Peyer's patch (tissue), 4 donors: ENCODE data around the gene HNF1A. TPM values are rescaled to one million over a fixed set of nuclear protein-coding genes. Genes with fewer than 3 reads are reported as not detected.
A peak's percentile ranks its signal among the peaks of the same experiment; 100 is the strongest.

Experiments
- DNase-seq, 3 donors: peaks; one replicate each; pipeline ENCODE4 v3.0.0-alpha.2; 2017 to 2019
- H3K27ac ChIP-seq, 4 donors: fragments of 200-600 bp; sonication (generic); one replicate each; pipeline ENCODE4 v1.5.1; 2016 to 2019
- H3K27me3 ChIP-seq, 2 donors: fragments of 200-600 bp; sonication (generic); one replicate each; pipeline ENCODE4 v1.5.1; 2019
- H3K36me3 ChIP-seq, 3 donors: fragments of 200-600 bp; sonication (generic); one replicate each; pipeline ENCODE4 v1.5.1; 2016 to 2019
- H3K4me1 ChIP-seq, 4 donors: fragments of 200-600 bp; sonication (generic); one replicate each; pipeline ENCODE4 v1.5.1; 2016 to 2019
- H3K4me3 ChIP-seq, 4 donors: fragments of 200-600 bp; sonication (generic); 1 replicate in 3 of 4; 2 replicates in 1 of 4; pipeline ENCODE4 v1.5.1; 2016 to 2019; ENCODE audit warnings: mild to moderate bottlenecking in 1 of 4
- H3K9me3 ChIP-seq, 4 donors: fragments of 200-600 bp; sonication (generic); one replicate each; pipeline ENCODE4 v1.5.1; 2016 to 2019; ENCODE audit warnings: mild to moderate bottlenecking in 1 of 4
- POLR2A ChIP-seq, 2 donors: fragments of 450-650 bp; IDR thresholded peaks; one replicate each; pipeline ENCODE4 v1.5.1; 2017; ENCODE audit warnings: antibody characterized with exemption in 2 of 2, mild to moderate bottlenecking in 2 of 2, moderate library complexity in 2 of 2
- total RNA-seq, 4 donors: library from RNA; depleted of rRNA; stranded (reverse); fragments of >200 nt; gene quantifications; one replicate each; pipeline ENCODE4 v1.1.0, GENCODE V29; 2016
- TF ChIP-seq, protein P1 (sequence below), 6 experiments: fragments of 450-650 bp in 4 of 6; fragments of 200-600 bp in 2 of 6; sonication (generic) in 1 of 6; IDR thresholded peaks; one replicate each; pipeline ENCODE4 v1.5.1; 2017 to 2019; ENCODE audit warnings: antibody characterized with exemption in 6 of 6, mild to moderate bottlenecking in 3 of 6, moderate library complexity in 1 of 6

Gene HNF1A
- total RNA-seq, 4 donors from 2014 or later = 15.7 to 93.6 (median 57.0) TPM

DNA sequence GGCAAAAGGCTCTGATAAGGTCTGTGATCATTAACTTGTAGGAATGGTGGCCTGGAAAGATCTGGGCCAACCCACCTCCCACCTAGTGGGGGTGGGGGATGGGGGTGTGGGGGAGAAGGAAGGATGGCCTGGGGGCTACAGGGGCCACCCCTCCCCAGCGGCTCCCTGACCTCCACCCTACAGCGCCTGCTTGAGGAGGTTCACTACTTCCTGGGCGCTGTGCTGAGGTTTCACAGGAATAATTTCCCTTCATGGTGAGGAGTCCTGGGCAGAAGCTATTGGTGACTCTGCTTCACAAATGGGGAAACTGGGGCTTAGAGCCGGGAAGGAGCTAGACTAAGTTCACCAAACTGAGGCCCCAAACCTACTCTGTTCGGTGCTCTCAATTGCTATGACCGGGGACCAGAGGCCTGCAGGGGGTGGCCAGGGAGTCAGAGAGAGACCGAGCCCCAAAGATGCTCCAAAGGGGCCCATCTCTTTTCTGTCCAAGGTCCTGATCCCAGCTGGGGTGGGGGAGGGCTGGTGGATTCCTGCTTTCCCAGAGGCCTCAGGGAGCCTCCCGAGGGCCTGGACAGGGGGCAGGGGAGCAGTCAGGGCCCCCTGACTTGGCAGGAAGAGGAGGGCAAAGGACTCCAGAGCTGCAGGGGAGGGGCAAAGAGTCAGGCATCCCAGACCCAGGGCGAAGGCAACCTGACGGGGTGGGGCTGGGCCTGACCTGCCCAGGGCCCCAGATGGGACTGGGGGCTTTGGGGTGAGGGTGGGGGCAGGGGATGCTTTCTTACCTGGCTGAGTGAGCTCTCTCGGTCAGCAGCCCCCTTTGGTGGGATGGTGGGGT lies 1.7 kb downstream of the HNF1A start:
- DNase-seq = peak in 2 of 3 donors; percentile 77 to 82
- no peaks in the 10 kb centered on the region for H3K27me3 ChIP-seq
- peak overlapping the region in 3 of 4 donors; percentile 72 to 95 (median 86) for H3K27ac ChIP-seq
- H3K36me3 ChIP-seq = no peaks in the 10 kb centered on the region
- peak overlapping the region in 3 of 4 donors; percentile 29 to 72 (median 57) for H3K4me3 ChIP-seq
- H3K4me1 ChIP-seq = peaks cover 0 to 37% (median 0%) of the 10 kb centered on the region in 4 donors
- no peak for TF ChIP-seq POLR2A (IDR thresholded peaks at IDR 0.05)
- TF ChIP-seq, protein P1, sequence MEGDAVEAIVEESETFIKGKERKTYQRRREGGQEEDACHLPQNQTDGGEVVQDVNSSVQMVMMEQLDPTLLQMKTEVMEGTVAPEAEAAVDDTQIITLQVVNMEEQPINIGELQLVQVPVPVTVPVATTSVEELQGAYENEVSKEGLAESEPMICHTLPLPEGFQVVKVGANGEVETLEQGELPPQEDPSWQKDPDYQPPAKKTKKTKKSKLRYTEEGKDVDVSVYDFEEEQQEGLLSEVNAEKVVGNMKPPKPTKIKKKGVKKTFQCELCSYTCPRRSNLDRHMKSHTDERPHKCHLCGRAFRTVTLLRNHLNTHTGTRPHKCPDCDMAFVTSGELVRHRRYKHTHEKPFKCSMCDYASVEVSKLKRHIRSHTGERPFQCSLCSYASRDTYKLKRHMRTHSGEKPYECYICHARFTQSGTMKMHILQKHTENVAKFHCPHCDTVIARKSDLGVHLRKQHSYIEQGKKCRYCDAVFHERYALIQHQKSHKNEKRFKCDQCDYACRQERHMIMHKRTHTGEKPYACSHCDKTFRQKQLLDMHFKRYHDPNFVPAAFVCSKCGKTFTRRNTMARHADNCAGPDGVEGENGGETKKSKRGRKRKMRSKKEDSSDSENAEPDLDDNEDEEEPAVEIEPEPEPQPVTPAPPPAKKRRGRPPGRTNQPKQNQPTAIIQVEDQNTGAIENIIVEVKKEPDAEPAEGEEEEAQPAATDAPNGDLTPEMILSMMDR (IDR thresholded peaks at IDR 0.05) = no peak
- H3K9me3 ChIP-seq = no peaks in the 10 kb centered on the region

DNA sequence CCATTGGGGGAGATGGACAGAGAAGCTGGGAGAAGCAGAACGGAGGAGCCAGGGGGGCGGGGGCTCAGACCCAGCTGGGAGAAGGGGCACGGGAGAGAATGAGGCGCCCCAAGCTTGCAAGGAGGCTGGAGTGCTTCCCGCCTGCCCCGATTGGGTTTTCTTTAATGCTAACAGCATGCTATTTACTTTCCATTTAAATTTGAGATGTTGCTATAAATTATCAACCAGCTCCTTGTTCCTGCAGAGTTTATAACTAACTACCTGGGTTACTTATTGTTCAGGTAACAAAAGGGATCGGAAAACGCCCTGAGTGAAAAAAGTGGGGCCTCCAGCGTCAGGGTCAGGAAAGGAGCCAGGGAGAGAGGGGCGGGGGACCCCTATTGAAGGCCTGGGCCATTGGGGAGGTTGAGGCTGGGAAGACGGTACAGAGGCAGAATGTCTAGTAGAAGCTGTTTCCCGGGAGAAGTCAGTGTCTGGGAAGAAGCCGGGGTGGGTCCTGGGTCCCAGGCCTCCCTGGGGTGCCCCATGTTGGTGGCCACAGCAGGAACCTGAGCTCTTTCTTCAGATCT lies 2.5 kb downstream of the HNF1A start:
- Histone ChIP-seq H3K4me1 (peaks cover 0 to 44% (median 0%) of the 10 kb centered on the region in 4 donors), H3K27me3 (no peaks in the 10 kb centered on the region), H3K27ac (peak overlapping the region in 3 of 4 donors; percentile 72 to 95 (median 86)), H3K9me3 (no peaks in the 10 kb centered on the region), H3K4me3 (peak overlapping the region in 3 of 4 donors; percentile 29 to 72 (median 57)), H3K36me3 (no peaks in the 10 kb centered on the region)
- DNase-seq = peak in 2 of 3 donors; percentile 61 to 72
- TF ChIP-seq, protein P1 (IDR thresholded peaks at IDR 0.05) = no peak
- TF ChIP-seq POLR2A (IDR thresholded peaks at IDR 0.05) = peak; percentile 50 to 74

DNA sequence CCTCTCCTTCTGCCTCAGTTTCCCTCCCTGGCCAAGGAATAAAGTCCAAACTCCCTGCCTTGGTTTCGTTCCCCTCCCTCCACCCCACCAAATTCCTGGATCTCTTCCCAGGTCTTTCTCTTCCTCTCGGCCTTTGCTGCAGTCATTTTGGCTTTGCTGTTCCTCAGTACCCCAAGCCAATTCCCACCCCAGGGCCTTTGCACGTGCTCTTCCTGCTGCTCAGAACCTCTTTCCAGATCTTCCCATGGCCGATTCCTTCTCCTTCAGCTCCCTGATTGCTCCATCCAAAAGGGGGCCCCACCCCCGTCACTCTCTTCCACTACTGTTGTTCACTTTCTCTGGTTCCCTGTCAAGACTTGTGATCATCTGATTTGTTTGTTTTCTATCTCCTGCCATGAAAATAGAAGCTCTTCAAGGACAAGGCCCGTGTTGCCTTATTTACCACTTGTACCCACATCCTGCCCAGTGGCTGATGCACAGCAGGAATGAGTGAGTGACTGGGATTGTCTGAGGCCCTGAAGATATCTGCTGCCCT lies 3.1 kb downstream of the HNF1A start:
- H3K9me3 ChIP-seq = no peaks in the 10 kb centered on the region
- TF ChIP-seq, protein P1 (IDR thresholded peaks at IDR 0.05) = no peak
- no peak for TF ChIP-seq POLR2A (IDR thresholded peaks at IDR 0.05)
- no peaks in the 10 kb centered on the region for H3K27me3 ChIP-seq
- H3K4me1 ChIP-seq = peaks cover 0 to 44% (median 0%) of the 10 kb centered on the region in 4 donors
- H3K27ac ChIP-seq = peak overlapping the region in 3 of 4 donors; percentile 72 to 95 (median 86)
- peak overlapping the region in 2 of 4 donors; percentile 57 to 72 for H3K4me3 ChIP-seq
- H3K36me3 ChIP-seq = no peaks in the 10 kb centered on the region
- no peak for DNase-seq

DNA sequence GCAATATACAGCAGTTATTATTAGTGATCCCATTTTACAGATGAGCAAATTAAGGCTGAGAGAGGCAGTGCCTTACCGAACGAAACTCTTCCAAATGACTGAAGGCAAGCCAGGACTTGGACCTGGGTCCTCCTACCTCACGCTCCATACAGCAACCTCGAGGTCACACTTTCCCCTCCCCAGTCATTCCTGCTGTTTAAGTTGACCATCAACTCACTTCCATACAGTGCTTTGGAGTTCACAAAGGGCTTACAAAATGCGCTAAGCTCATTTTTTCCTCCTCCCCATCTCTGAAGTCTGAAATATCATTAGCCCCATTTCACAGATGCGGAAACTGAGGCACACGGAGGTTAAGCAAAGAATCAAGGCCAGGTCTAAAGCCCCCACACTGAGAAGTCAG lies 4.3 kb downstream of the HNF1A start:
- Histone ChIP-seq H3K9me3 (no peaks in the 10 kb centered on the region), H3K4me3 (no peak overlapping the region), H3K27ac (peak overlapping the region in 1 of 4 donors; percentile 95), H3K36me3 (no peaks in the 10 kb centered on the region), H3K27me3 (no peaks in the 10 kb centered on the region), H3K4me1 (peaks cover 0 to 37% (median 0%) of the 10 kb centered on the region in 4 donors)
- DNase-seq = no peak
- TF ChIP-seq, protein P1 (IDR thresholded peaks at IDR 0.05) = no peak
- no peak for TF ChIP-seq POLR2A (IDR thresholded peaks at IDR 0.05)

DNA sequence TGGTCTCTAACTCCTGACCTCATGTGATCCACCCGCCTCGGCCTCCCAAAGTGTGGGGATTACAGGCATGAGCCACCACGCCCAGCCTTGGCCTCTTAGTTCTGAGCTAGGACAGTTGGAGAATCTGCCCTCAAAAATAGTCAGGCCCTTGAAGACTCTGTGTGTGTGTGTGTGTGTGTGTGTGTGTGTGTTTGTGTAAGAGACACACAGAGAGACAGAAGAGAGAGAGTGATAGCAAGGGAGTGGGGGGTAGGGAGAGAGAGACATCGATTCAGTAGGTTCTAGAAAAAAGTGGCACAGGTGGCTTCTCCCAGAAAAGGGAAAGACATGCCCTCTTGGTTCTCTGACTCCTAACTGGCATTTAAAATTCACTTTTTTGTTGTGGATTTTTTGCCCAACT lies 5.4 kb downstream of the HNF1A start:
- Histone ChIP-seq H3K9me3 (no peaks in the 10 kb centered on the region), H3K27ac (peak overlapping the region in 3 of 4 donors; percentile 40 to 81 (median 74)), H3K4me3 (no peak overlapping the region), H3K36me3 (peaks cover 0 to 3% (median 0%) of the 10 kb centered on the region in 3 donors), H3K4me1 (peaks cover 0 to 37% (median 0%) of the 10 kb centered on the region in 4 donors), H3K27me3 (no peaks in the 10 kb centered on the region)
- DNase-seq = no peak
- no peak for TF ChIP-seq POLR2A (IDR thresholded peaks at IDR 0.05)
- TF ChIP-seq, protein P1 (IDR thresholded peaks at IDR 0.05) = no peak
